Motor neuron (in vitro differentiated cells): ENCODE measurements around the gene SLU7. TPM values are rescaled to one million over a fixed set of nuclear protein-coding genes. Genes with fewer than 3 reads are reported as not detected.

Experiments
- ATAC-seq, 8 experiments: fragments of 200-7000 bp; cut with Tn5 transposase; replicated peaks in 6 of 8; 2 replicates each; pipeline ENCODE4 v1.8.0; 2021; ENCODE audit warnings: mild to moderate bottlenecking in 8 of 8, moderate library complexity in 8 of 8
- H3K27ac ChIP-seq, 2 donors: fragments of 250-450 bp; sonication (Bioruptor Pico); 2 replicates each; pipeline ENCODE4 v1.9.0; 2021; ENCODE audit warnings: antibody characterized with exemption in 2 of 2, mild to moderate bottlenecking in 2 of 2, moderate library complexity in 1 of 2
- H3K4me1 ChIP-seq, 2 donors: fragments of 250-450 bp; sonication (Bioruptor Pico); replicated peaks in 1 of 2; 2 replicates each; pipeline ENCODE4 v1.6.1; 2021; ENCODE audit warnings: antibody characterized with exemption in 2 of 2, mild to moderate bottlenecking in 2 of 2, moderate library complexity in 1 of 2
- H3K4me3 ChIP-seq, 5 donors: fragments of 250-450 bp; sonication (Bioruptor Pico); 2 replicates each; pipeline ENCODE4 v1.9.0; 2021; ENCODE audit warnings: antibody characterized with exemption in 5 of 5, mild to moderate bottlenecking in 5 of 5, moderate library complexity in 4 of 5
- WGBS, 10 experiments: fragments of 450-650 bp; shearing (Covaris generic); methylation state at CpG; one replicate each; pipeline ENCODE4 v1.0.0; 2022; 5-methylcytosine and 5-hydroxymethylcytosine counted together
- in situ Hi-C, 9 experiments: fragments of 400-800 bp; cut with MboI; loops; one replicate each; pipeline ENCODE4 v1.15.0; 2021; ENCODE audit warnings: low sequenced_read_pairs in 9 of 9, low pct_unique_long_range_greater_than_20kb in 2 of 9; ENCODE audit not compliant: unreplicated experiment in 9 of 9
- total RNA-seq, 8 experiments: library from RNA; unstranded; fragments of 300-600 nt; gene quantifications; 2 replicates each; pipeline versions ENCODE4 v1.2.3 to v1.2.4, GENCODE V29; 2022

SLU7 gene
- total RNA-seq, 8 experiments from 2014 or later, result 44.1 to 66.9 (median 61.5) TPM

DNA sequence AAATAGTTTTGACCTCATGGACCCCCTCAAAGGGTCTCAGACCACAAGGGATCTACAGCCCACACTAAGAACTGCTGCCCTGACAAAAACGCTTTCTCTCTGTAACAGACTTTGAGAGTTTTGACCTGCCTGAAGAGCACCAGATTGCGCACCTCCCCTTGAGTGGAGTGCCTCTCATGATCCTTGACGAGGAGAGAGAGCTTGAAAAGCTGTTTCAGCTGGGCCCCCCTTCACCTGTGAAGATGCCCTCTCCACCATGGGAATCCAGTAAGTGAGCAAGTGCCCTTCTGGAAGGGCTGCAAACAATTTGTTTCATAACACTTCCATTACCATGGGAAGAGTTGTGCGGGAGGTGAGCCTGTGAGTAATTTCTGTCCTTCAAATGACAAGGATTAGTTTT lies 8.7 kb upstream of the SLU7 start:
- no peak overlapping the region for H3K27ac ChIP-seq
- WGBS, 10 experiments, result 92 to 100% (median 100%) methylated on average over 1 to 3 of the region's 4 CpGs; no CpG with 5 or more reads in 5 of the 10 experiments
- in situ Hi-C loops, result no loop called here
- H3K4me3 ChIP-seq, result no peak overlapping the region
- H3K4me1 ChIP-seq, result peaks cover 6 to 10% of the 10 kb centered on the region in 2 donors
- no peak for ATAC-seq

- Histone ChIP-seq H3K27ac (no peak overlapping the region), H3K4me1 (peaks cover 7 to 10% of the 10 kb centered on the region in 2 donors), H3K4me3 (peak overlapping the region in 1 of 5 donors; percentile 68)
- WGBS, 10 experiments, result 0 to 80% (median 14%) methylated on average over 1 to 2 of the region's 2 CpGs; no CpG with 5 or more reads in 1 of the 10 experiments
- in situ Hi-C loops, result no loop called here
- ATAC-seq, result peak in 1 of 8 experiments; percentile 2
These were observed 4.2 kb upstream of the SLU7 start for GRCh38 chr5:160423099-160423498.

DNA sequence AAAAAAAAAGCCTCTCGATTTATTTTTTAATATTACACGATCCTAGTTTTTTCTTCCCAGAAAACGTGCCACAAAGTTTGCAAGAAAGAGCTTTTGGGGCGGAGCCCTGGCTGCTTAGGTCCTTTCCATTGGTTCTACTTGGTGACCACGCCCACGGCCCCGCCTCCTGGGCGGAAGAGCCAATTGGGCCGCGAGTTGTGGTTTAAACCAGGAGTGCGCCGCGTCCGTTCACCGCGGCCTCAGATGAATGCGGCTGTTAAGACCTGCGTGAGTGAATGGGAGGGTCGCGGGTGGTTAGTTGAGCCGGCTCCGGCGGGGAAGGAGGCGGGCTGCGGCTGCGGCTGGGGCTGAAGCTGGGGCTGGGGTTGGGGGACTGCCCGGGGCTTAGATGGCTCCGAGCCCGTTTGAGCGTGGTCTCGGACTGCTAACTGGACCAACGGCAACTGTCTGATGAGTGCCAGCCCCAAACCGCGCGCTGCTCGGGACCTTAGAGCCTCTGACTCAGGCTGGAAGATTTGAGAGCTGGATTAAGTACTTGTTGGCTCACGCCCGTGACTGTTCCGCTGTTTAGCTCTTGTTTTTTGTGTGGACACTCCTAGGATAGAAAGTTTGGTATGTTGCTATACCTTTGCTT lies 2.9 kb upstream of the SLU7 start, which contains the start of gene PTTG1:
Gene PTTG1, plus strand, starts transcription at position 231 of the 634 bp plus-strand sequence. CDS start 458 bp downstream, outside the sequence.
- Histone ChIP-seq H3K27ac (peak within 1 kb of the TSS in 1 of 2 donors; percentile 22), H3K4me1 (peaks cover 10 to 13% of the 10 kb centered on the region in 2 donors), H3K4me3 (peak within 1 kb of the TSS; percentile 50 to 68 (median 52))
- in situ Hi-C loops, result no loop called here
- 0 to 4% (median 0%) methylated on average over 3 to 20 of the region's 39 CpGs; no CpG with 5 or more reads in 1 of the 10 experiments for WGBS, 10 experiments
- ATAC-seq, result peak; percentile 69 to 91 (median 88)

DNA sequence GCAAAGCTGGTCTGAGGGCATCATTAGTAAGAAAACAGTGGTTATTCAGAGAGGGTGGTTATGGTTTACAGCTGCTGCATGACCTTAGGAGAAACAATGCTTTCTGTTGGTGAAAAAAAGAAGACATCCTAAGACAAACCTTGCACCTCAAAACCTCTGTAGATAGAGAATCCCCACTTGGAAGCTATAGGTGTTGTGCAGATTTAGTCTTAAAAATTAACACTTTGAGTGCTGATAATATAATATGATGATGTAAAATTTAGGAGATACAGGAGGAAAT lies 1.4 kb upstream of the SLU7 start:
- in situ Hi-C loops, result no loop called here
- H3K4me1 ChIP-seq, result peaks cover 10 to 13% of the 10 kb centered on the region in 2 donors
- H3K4me3 ChIP-seq, result no peak overlapping the region
- H3K27ac ChIP-seq, result no peak overlapping the region
- no peak for ATAC-seq

DNA sequence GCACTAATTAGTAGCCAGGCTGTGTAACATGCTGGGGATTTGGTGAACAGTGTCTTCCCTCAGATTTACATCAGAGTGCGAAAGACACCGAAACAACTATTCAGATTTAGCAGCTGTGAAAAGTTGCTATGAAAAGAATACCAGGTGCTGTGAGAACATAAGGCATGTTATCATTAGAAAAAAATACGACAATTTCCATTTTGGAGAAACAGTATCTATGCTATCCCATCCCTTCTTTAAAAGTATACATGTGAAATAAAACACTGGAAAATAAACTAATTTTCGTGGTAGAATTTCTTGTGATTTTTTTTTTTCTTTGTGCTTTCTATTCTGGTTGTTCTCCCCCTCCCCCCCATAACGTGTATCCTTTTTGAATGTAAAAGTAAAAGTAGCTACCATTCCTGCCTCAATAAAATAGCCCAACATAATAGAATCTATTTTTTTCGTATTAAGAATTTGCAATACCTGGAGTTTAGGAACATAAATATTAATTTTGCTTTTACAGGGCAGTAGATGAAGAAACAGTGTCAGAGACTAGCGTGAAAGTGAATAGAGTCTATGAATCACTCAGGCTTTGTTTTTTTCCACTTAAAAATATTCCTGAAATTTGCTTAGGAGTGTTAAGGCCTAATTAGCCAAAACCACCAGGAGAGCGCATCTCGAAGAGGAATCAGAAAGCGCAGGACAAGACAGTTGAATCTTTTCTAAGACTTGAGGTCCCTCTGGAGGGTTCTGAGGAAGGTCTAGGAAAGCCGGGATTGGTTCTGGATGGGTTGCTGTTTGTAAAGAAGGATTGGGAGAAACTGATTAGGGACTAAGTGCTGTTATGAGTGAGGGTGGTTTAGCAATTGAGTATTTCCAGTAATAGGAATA lies 813 bp upstream of the SLU7 start:
- Histone ChIP-seq H3K4me3 (peak overlapping the region; percentile 50 to 87 (median 61)), H3K27ac (no peak overlapping the region), H3K4me1 (peaks cover 9 to 13% of the 10 kb centered on the region in 2 donors)
- peak in 4 of 8 experiments; percentile 1 to 19 (median 13) for ATAC-seq
- WGBS, 10 experiments, result 24 to 45% (median 37%) methylated on average over 7 to 11 of the region's 11 CpGs
- in situ Hi-C loops, result no loop called here

GRCh38 chr5:160399402-160400353 lies 19.2 kb downstream of the SLU7 start, which contains the start of gene FAM200C:
FAM200C (minus strand) TSS chr5:160400054; CDS start chr5:160395490, 4,564 bp downstream.
- Histone ChIP-seq H3K4me1 (peaks cover 8 to 16% of the 10 kb centered on the region in 2 donors), H3K27ac (peak within 1 kb of the TSS; percentile 95), H3K4me3 (peak within 1 kb of the TSS; percentile 61 to 87 (median 63))
- ATAC-seq, result peak; percentile 92 to 98 (median 96)
- 0 to 48% (median 3%) methylated on average over 1 to 33 of the region's 41 CpGs for WGBS, 10 experiments
- in situ Hi-C loops, result no loop called here

DNA sequence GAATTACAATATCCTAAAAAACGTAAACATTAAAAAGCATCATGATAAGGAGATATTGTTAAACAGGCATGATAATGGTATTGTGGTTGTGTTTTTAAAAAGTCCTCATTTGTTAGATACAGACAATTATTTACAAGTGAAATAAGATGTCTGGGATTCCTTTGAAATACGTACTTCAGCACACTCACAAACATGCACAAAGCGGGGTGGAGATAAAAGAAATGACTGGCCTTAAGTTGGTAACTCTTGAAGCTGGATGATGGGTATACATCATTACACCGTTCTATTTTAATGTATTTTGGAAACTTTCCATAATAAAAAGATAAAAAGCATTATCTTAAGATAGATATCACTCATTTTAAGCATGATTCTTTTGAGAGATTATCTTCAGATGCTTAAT lies 20.1 kb downstream of the SLU7 start:
- Histone ChIP-seq H3K4me3 (peak overlapping the region; percentile 61 to 87 (median 63)), H3K4me1 (peaks cover 8 to 16% of the 10 kb centered on the region in 2 donors), H3K27ac (no peak overlapping the region)
- in situ Hi-C loops, result no loop called here
- no peak for ATAC-seq
- WGBS, 10 experiments, result 13 to 38% (median 22%) methylated on average over 1 to 4 of the region's 4 CpGs

DNA sequence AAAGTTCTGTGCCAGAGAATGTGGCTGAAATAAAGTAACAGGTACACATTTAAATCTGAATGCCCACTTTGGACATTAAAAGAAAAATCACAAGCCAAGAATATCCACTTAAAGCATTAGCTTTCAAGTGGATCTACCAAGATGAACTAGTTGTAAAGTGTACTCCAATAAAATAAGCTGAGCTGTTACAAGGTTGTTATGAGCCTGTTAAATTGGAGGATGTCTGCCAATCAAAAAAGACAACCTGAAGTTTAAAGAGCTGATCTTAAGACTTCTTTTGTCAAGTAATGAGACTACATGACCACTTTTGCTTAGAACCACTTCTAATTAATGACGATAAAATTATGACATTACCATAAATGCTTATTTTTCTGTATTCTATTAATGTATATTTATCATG lies 21.4 kb downstream of the SLU7 start:
- no peak overlapping the region for H3K4me3 ChIP-seq
- WGBS, 10 experiments, result 17 to 100% (median 100%) methylated on average over 1 of the region's 1 CpG; no CpG with 5 or more reads in 3 of the 10 experiments
- no peak for ATAC-seq
- H3K27ac ChIP-seq, result no peak overlapping the region
- H3K4me1 ChIP-seq, result peaks cover 8 to 16% of the 10 kb centered on the region in 2 donors
- in situ Hi-C loops, result no loop called here

GRCh38 chr5:160395111-160395510 lies 23.8 kb downstream of the SLU7 start:
- in situ Hi-C loops, result no loop called here
- Histone ChIP-seq H3K4me3 (no peak overlapping the region), H3K27ac (no peak overlapping the region), H3K4me1 (peaks cover 8 to 11% of the 10 kb centered on the region in 2 donors)
- 69 to 100% (median 94%) methylated on average over 1 to 7 of the region's 7 CpGs; no CpG with 5 or more reads in 2 of the 10 experiments for WGBS, 10 experiments
- no peak for ATAC-seq

GRCh38 chr5:160390787-160391696 lies 27.8 kb downstream of the SLU7 start:
- H3K4me1 ChIP-seq, result no peaks in the 10 kb centered on the region
- no peak overlapping the region for H3K4me3 ChIP-seq
- H3K27ac ChIP-seq, result no peak overlapping the region
- ATAC-seq, result no peak
- in situ Hi-C loops, result no loop called here
- 0 to 81% (median 29%) methylated on average over 1 to 7 of the region's 8 CpGs for WGBS, 10 experiments

DNA sequence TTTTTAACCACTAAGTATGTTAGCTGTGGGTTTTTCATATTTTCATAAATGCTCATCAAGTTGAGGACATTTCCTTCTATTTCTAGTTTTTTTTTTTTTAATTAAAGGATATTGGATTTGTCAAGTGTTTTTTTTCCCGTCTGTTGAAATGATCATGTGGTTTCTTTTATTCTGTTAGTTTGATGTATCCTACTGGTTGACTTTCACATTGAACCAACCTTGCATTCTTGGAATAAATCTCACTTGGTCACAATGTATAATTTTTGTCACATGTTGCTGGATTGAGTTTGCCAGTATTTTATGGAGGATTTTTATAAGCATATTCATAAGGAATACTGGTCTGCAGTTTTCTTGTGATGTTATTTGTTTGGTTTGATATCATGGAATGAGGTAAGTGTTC lies 31.4 kb downstream of the SLU7 start:
- H3K27ac ChIP-seq, result no peak overlapping the region
- no peak for ATAC-seq
- in situ Hi-C loops, result no loop called here
- WGBS, 10 experiments, result 55 to 100% (median 100%) methylated on average over 1 of the region's 1 CpG; no CpG with 5 or more reads in 1 of the 10 experiments
- no peak overlapping the region for H3K4me3 ChIP-seq
- H3K4me1 ChIP-seq, result peaks cover 2% of the 10 kb centered on the region in 2 donors

DNA sequence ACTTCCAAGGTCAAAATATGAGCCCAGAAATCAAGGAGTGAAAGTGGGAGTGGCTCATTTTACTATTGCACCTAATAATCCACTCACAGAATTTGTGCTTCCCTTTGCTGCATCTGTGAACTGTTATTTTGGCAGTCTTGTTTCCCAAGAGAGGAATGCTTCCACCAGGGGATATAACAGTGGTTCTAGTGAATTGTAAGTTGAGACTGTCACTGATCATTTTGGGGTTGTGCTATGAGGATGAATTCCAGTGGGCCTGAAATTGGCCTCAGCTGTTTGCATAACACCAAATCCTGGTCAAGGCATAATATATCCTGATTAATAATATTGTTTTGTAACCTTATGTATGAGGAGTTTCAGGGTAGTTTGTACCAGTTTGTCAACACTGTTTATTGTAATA lies 33.4 kb downstream of the SLU7 start:
- Histone ChIP-seq H3K4me1 (peaks cover 8 to 12% of the 10 kb centered on the region in 2 donors), H3K27ac (no peak overlapping the region), H3K4me3 (no peak overlapping the region)
- in situ Hi-C loops, result no loop called here
- ATAC-seq, result no peak
